Astrocyte (in vitro differentiated cells and primary cell): ENCODE measurements around the gene CACNA1C. TPM values are rescaled to one million over a fixed set of nuclear protein-coding genes. Genes with fewer than 3 reads are reported as not detected.

ENCODE experiments used
- DNase-seq: peaks from one replicate; pipeline ENCODE4 v3.0.0-alpha.2; 2010; ENCODE audit warnings: low read depth
- FAIRE-seq: peaks from 2 replicates; lab custom pipeline; 2011; peaks lifted over from hg19 to GRCh38; lab: Jason Lieb, UNC
- H2AFZ ChIP-seq: 2 replicates; pipeline ENCODE4 v1.6.0; 2012; ENCODE audit warnings: low read depth, low read length, inconsistent platforms
- H3K27ac ChIP-seq: 2 replicates; pipeline ENCODE4 v1.5.1; 2011; ENCODE audit warnings: low read depth, low read length, inconsistent platforms
- H3K27me3 ChIP-seq: 2 replicates; pipeline ENCODE4 v1.6.0; 2011; ENCODE audit warnings: low read length, inconsistent platforms; ENCODE audit not compliant: insufficient read depth
- H3K36me3 ChIP-seq: 2 replicates; pipeline ENCODE4 v1.5.1; 2011; ENCODE audit warnings: low read length, inconsistent platforms; ENCODE audit not compliant: insufficient read depth
- H3K4me1 ChIP-seq: 2 replicates; pipeline ENCODE4 v1.5.1; 2011; ENCODE audit warnings: low read length, inconsistent platforms; ENCODE audit not compliant: insufficient read depth
- H3K4me2 ChIP-seq: 2 replicates; pipeline ENCODE4 v1.6.0; 2012; ENCODE audit warnings: low read length, inconsistent platforms
- H3K4me3 ChIP-seq: 2 replicates; pipeline ENCODE4 v1.5.1; 2011; ENCODE audit warnings: low read depth, mild to moderate bottlenecking, low read length, inconsistent platforms; ENCODE audit not compliant: insufficient read depth
- H3K79me2 ChIP-seq: 2 replicates; pipeline ENCODE4 v1.6.0; 2012; ENCODE audit warnings: mild to moderate bottlenecking, low read length, inconsistent platforms; ENCODE audit not compliant: insufficient read depth
- H3K9ac ChIP-seq: 2 replicates; pipeline ENCODE4 v1.6.0; 2012; ENCODE audit warnings: mild to moderate bottlenecking, low read length, inconsistent platforms
- H3K9me3 ChIP-seq: 2 replicates; pipeline ENCODE4 v1.5.1; 2012; ENCODE audit warnings: low read depth, mild to moderate bottlenecking, low read length, inconsistent platforms; ENCODE audit not compliant: insufficient read depth
- H4K20me1 ChIP-seq: 2 replicates; pipeline ENCODE4 v1.6.0; 2012; ENCODE audit warnings: low read length, inconsistent platforms; ENCODE audit not compliant: insufficient read depth
- H3K27ac Mint-ChIP-seq: one replicate; pipeline ENCODE4 v1.8.0; 2021; ENCODE audit warnings: mild to moderate bottlenecking, mixed read lengths; ENCODE audit not compliant: unreplicated experiment
- H3K27me3 Mint-ChIP-seq: one replicate; pipeline ENCODE4 v1.8.0; 2021; ENCODE audit warnings: low read depth, mixed read lengths; ENCODE audit not compliant: unreplicated experiment
- H3K36me3 Mint-ChIP-seq: one replicate; pipeline ENCODE4 v1.8.0; 2021; ENCODE audit warnings: low read depth, mixed read lengths; ENCODE audit not compliant: unreplicated experiment
- H3K4me1 Mint-ChIP-seq: one replicate; pipeline ENCODE4 v1.8.0; 2021; ENCODE audit warnings: low read depth, mixed read lengths; ENCODE audit not compliant: unreplicated experiment
- H3K4me3 Mint-ChIP-seq: one replicate; pipeline ENCODE4 v1.8.0; 2021; ENCODE audit warnings: mild to moderate bottlenecking, moderate library complexity, mixed read lengths; ENCODE audit not compliant: unreplicated experiment
- H3K9me3 Mint-ChIP-seq: one replicate; pipeline ENCODE4 v1.8.0; 2021; ENCODE audit warnings: mild to moderate bottlenecking, mixed read lengths; ENCODE audit not compliant: unreplicated experiment
- EZH2 ChIP-seq: IDR thresholded peaks from 2 replicates; pipeline ENCODE4 v1.6.1; 2012; ENCODE audit warnings: mild to moderate bottlenecking, low read length, inconsistent platforms; ENCODE audit not compliant: insufficient read depth
- total RNA-seq: library from RNA; stranded (reverse); gene quantifications from 2 replicates; pipeline ENCODE4 v1.2.1, GENCODE V29; 2021
- TF ChIP-seq, protein P1 (sequence below): IDR thresholded peaks from 2 replicates; pipeline ENCODE4 v1.5.1; 2011; ENCODE audit warnings: low read depth, mild to moderate bottlenecking, inconsistent platforms, low read length, moderate library complexity; ENCODE audit not compliant: insufficient read depth

Gene CACNA1C
- total RNA-seq, 1 donor from 2014 or later = 2.1 TPM

DNA sequence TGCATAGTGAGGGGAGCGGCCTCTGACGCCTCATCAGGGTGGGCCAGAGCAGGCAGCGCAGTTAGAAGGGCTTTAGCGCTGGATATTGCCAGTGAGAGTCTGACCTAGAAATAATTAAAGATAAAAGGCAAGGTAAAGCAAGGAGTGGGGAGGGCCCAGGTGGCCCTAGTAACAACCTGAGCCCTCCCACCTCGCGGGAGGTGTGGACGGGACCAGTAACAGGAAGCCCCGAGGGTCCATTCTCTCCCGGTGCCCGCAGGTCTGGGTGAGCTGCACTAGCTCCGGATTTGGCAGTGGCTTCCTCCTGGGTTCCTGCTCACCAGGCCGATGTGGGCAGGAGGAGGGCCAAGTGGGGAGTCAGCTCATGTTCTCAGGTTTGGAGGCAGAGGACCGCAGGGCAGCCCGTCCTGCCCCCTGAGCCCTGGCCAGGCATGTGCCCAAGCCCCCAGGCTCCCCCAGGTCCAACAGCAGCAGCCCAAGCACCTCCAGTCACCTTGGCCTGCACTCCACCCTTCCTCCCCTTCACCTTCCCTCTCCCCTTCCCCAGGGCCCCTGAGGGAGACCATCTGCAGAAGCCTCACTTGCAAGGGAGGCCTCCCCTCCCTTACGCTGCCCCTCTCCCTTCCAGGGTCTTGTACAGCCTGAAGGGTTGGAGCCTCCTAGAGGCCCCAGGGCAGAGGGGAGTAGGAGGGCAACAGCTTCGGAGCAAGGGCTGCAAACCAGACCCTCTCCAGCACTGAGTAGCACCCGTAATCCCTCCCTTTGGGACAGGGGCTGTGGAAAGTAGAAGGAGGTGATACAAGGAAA lies 597.7 kb downstream of the CACNA1C start:
- Mint-ChIP-seq H3K9me3 (peaks cover 3% of the 10 kb centered on the region), H3K36me3 (no peaks in the 10 kb centered on the region), H3K27me3 (peaks cover 42% of the 10 kb centered on the region), H3K27ac (no peak overlapping the region), H3K4me1 (no peaks in the 10 kb centered on the region), H3K4me3 (no peak overlapping the region)
- Histone ChIP-seq H3K27me3 (peaks cover 3% of the 10 kb centered on the region), H2AFZ (no peak overlapping the region), H3K9ac (no peak overlapping the region), H3K36me3 (no peaks in the 10 kb centered on the region), H3K9me3 (no peaks in the 10 kb centered on the region), H4K20me1 (no peaks in the 10 kb centered on the region), H3K27ac (no peak overlapping the region), H3K4me1 (no peaks in the 10 kb centered on the region), H3K4me3 (no peak overlapping the region), H3K79me2 (no peaks in the 10 kb centered on the region), H3K4me2 (no peak overlapping the region)
- DNase-seq = no peak
- no peak for TF ChIP-seq EZH2
- TF ChIP-seq, protein P1, sequence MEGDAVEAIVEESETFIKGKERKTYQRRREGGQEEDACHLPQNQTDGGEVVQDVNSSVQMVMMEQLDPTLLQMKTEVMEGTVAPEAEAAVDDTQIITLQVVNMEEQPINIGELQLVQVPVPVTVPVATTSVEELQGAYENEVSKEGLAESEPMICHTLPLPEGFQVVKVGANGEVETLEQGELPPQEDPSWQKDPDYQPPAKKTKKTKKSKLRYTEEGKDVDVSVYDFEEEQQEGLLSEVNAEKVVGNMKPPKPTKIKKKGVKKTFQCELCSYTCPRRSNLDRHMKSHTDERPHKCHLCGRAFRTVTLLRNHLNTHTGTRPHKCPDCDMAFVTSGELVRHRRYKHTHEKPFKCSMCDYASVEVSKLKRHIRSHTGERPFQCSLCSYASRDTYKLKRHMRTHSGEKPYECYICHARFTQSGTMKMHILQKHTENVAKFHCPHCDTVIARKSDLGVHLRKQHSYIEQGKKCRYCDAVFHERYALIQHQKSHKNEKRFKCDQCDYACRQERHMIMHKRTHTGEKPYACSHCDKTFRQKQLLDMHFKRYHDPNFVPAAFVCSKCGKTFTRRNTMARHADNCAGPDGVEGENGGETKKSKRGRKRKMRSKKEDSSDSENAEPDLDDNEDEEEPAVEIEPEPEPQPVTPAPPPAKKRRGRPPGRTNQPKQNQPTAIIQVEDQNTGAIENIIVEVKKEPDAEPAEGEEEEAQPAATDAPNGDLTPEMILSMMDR = no peak
- no peak for FAIRE-seq

DNA sequence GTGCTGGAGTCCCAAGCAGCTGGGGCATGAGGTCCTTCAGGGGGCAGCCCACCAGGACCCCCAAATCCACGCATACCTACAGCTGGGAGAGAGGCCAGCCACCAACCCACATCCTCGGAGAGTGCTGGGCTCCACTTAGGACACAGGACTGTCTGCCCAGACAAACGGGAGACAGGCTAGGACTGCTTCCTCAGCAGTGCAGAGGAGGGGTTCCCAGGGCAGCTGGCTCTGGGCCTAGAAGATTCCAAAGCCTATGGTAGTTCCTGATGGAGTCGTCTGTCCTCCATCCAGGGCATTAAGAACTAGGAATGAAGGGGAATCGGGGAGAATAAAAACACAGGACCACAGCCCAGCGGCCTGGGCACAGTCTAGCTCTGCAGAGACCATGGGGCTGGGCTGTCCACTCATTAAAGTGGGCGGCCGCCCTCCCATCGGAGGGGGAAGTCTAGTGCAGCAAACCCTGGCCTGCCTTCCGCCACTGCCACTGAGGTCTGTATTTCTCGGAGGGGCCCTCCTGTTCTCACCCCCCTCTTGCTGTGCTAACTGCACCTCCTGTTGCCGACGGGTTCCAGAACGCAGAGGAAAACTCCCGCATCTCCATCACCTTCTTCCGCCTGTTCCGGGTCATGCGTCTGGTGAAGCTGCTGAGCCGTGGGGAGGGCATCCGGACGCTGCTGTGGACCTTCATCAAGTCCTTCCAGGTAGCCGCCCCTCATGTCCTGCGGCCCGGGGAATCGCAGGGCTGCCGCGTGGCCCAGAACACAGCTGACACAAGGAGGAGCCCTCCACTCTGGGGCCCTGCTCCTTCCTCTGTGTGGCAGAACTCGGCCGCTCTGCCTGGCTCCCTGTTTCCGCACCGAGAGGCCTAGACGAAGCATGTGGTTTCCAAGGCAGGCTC lies 598.5 kb downstream of the CACNA1C start:
- Histone ChIP-seq H2AFZ (no peak overlapping the region), H3K9ac (no peak overlapping the region), H3K27me3 (peaks cover 3% of the 10 kb centered on the region), H3K27ac (no peak overlapping the region), H3K36me3 (no peaks in the 10 kb centered on the region), H3K4me2 (no peak overlapping the region), H3K9me3 (no peaks in the 10 kb centered on the region), H4K20me1 (no peaks in the 10 kb centered on the region), H3K4me1 (no peaks in the 10 kb centered on the region), H3K79me2 (no peaks in the 10 kb centered on the region), H3K4me3 (no peak overlapping the region)
- Mint-ChIP-seq H3K9me3 (peaks cover 3% of the 10 kb centered on the region), H3K4me1 (no peaks in the 10 kb centered on the region), H3K27me3 (peaks cover 39% of the 10 kb centered on the region), H3K36me3 (no peaks in the 10 kb centered on the region), H3K4me3 (no peak overlapping the region), H3K27ac (no peak overlapping the region)
- TF ChIP-seq, protein P1 = no peak
- TF ChIP-seq EZH2 = no peak
- FAIRE-seq (no peak), DNase-seq (no peak)
